ENCODE results near the gene C17orf67.

- TF ChIP-seq REST (IDR thresholded peaks at IDR 0.05; ENCODE audit: insufficient read depth in 1 of 2, low read depth in 2 of 2, low read length in 2 of 2) (no peak), POLR2AphosphoS5 (IDR thresholded peaks at IDR 0.05; ENCODE audit: low read depth, low read length) (no peak)
Observed at GRCh38 chr17:56870081-56870651, 36.4 kb upstream of the C17orf67 start.
